ENCODE results near the gene CHRD. TPM values are rescaled to one million over a fixed set of nuclear protein-coding genes. Genes with fewer than 3 reads are reported as not detected.
A peak's percentile ranks its signal among the peaks of the same experiment; 100 is the strongest.

CHRD gene
- total RNA-seq, 1 donor from 2014 or later, result 0.34 TPM

- no peak for DNase-seq
These were observed 32.4 kb upstream of the CHRD start for GRCh38 chr3:184347321-184348056.

GRCh38 chr3:184348057-184348382 lies 31.8 kb upstream of the CHRD start:
- DNase-seq, result no peak

GRCh38 chr3:184349563-184350470 lies 30.0 kb upstream of the CHRD start:
- DNase-seq, result no peak

- no peak for DNase-seq
These were observed 29.2 kb upstream of the CHRD start for GRCh38 chr3:184350618-184351017.

- DNase-seq, result no peak
These were observed 28.2 kb upstream of the CHRD start for GRCh38 chr3:184351511-184352148.

- no peak for DNase-seq
These were observed 27.6 kb upstream of the CHRD start for GRCh38 chr3:184352149-184352785.

- DNase-seq, result no peak
These were observed 26.8 kb upstream of the CHRD start for GRCh38 chr3:184352897-184353545.

- no peak for DNase-seq
These were observed 26.3 kb upstream of the CHRD start for GRCh38 chr3:184353546-184353941.

- peak; percentile 69 for DNase-seq
These were observed 25.6 kb upstream of the CHRD start for GRCh38 chr3:184354121-184354728.

- no peak for DNase-seq
These were observed 25.1 kb upstream of the CHRD start for GRCh38 chr3:184354754-184355153.

- no peak for DNase-seq
These were observed 24.4 kb upstream of the CHRD start for GRCh38 chr3:184355261-184356040.

GRCh38 chr3:184357248-184358123 lies 22.4 kb upstream of the CHRD start:
- DNase-seq, result no peak

GRCh38 chr3:184358124-184358767 lies 21.6 kb upstream of the CHRD start:
- no peak for DNase-seq

- no peak for DNase-seq
These were observed 20.9 kb upstream of the CHRD start for GRCh38 chr3:184358921-184359350.

- DNase-seq, result no peak
These were observed 20.2 kb upstream of the CHRD start for GRCh38 chr3:184359610-184360009.

- no peak for DNase-seq
These were observed 19.6 kb upstream of the CHRD start for GRCh38 chr3:184360070-184360928.

- no peak for DNase-seq
These were observed 18.8 kb upstream of the CHRD start for GRCh38 chr3:184360929-184361531.

- DNase-seq, result peak; percentile 65
These were observed 18.3 kb upstream of the CHRD start, which contains the start of the genes CLCN2 and POLR2H for GRCh38 chr3:184361532-184361931. CLCN2 (minus strand) TSS chr3:184361605; CDS start chr3:184361479, 126 bp downstream. POLR2H (plus strand) TSS chr3:184361710; CDS start chr3:184363493, 1,783 bp downstream.
